Natural killer cell treated with Interleukin-12 subunit alpha and Interleukin-12 subunit beta and Interleukin-15 and Interleukin-18, amount 100 ng/mL, for 72 hours (primary cell): ENCODE results near the gene SEL1L3. TPM values are rescaled to one million over a fixed set of nuclear protein-coding genes. Genes with fewer than 3 reads are reported as not detected.
A peak's percentile ranks its signal among the peaks of the same experiment; 100 is the strongest.

ENCODE experiments used
- ATAC-seq, 2 donors: fragments of 150-1000 bp; cut with Tn5 transposase in 1 of 2; sonication (Bioruptor Pico), chemical (Tn5 transposase) in 1 of 2; 2 replicates each; pipeline ENCODE4 v1.10.0; 2021
- DNase-seq: peaks from one replicate; pipeline ENCODE4 v3.0.0; 2022; ENCODE audit warnings: low spot score
- H3K27ac Mint-ChIP-seq, 2 donors: 1 replicate in 1 of 2; 2 replicates in 1 of 2; pipeline ENCODE4 v1.8.0; 2022; ENCODE audit warnings: mixed read lengths in 2 of 2, mild to moderate bottlenecking in 1 of 2, moderate library complexity in 1 of 2
- H3K27me3 Mint-ChIP-seq, 2 donors: 1 replicate in 1 of 2; 2 replicates in 1 of 2; pipeline ENCODE4 v1.8.0; 2022; ENCODE audit warnings: mixed read lengths in 2 of 2
- H3K36me3 Mint-ChIP-seq: one replicate; pipeline ENCODE4 v1.8.0; 2022; ENCODE audit warnings: mixed read lengths
- H3K4me1 Mint-ChIP-seq, 2 donors: 1 replicate in 1 of 2; 2 replicates in 1 of 2; pipeline ENCODE4 v1.8.0; 2022; ENCODE audit warnings: low read depth in 2 of 2, mixed read lengths in 2 of 2, mild to moderate bottlenecking in 1 of 2
- H3K4me3 Mint-ChIP-seq: one replicate; pipeline ENCODE4 v1.8.0; 2022; ENCODE audit warnings: mixed read lengths
- H3K9me3 Mint-ChIP-seq: 2 replicates; pipeline ENCODE4 v1.8.0; 2022; ENCODE audit warnings: mixed read lengths
- total RNA-seq, 2 donors: library from RNA; stranded (reverse); gene quantifications; one replicate each; pipeline ENCODE4 v1.2.3, GENCODE V29; 2022

SEL1L3 gene
- total RNA-seq, 2 donors from 2014 or later: 35.0 to 54.4 TPM

- no peaks in the 10 kb centered on the region for H3K27me3 Mint-ChIP-seq
- no peaks in the 10 kb centered on the region for H3K9me3 Mint-ChIP-seq
- H3K27ac Mint-ChIP-seq: peak overlapping the region; percentile 37 to 73
- H3K4me3 Mint-ChIP-seq: no peak overlapping the region
- no peak for DNase-seq
- peaks cover 11% of the 10 kb centered on the region for H3K36me3 Mint-ChIP-seq
- H3K4me1 Mint-ChIP-seq: peaks cover 29 to 41% of the 10 kb centered on the region in 2 donors
- no peak for ATAC-seq
These were observed 28.2 kb downstream of the SEL1L3 start for GRCh38 chr4:25834411-25835107.

- no peak for DNase-seq
- H3K27me3 Mint-ChIP-seq: no peaks in the 10 kb centered on the region
- no peaks in the 10 kb centered on the region for H3K9me3 Mint-ChIP-seq
- peaks cover 27 to 29% of the 10 kb centered on the region in 2 donors for H3K4me1 Mint-ChIP-seq
- ATAC-seq: no peak
- H3K27ac Mint-ChIP-seq: no peak overlapping the region
- H3K36me3 Mint-ChIP-seq: peaks cover 13% of the 10 kb centered on the region
- H3K4me3 Mint-ChIP-seq: no peak overlapping the region
These were observed 32.2 kb downstream of the SEL1L3 start for GRCh38 chr4:25830548-25830947.

GRCh38 chr4:25827897-25828296 lies 34.9 kb downstream of the SEL1L3 start:
- ATAC-seq (no peak), DNase-seq (no peak)
- Mint-ChIP-seq H3K27ac (no peak overlapping the region), H3K4me1 (peaks cover 16 to 17% of the 10 kb centered on the region in 2 donors), H3K9me3 (no peaks in the 10 kb centered on the region), H3K27me3 (no peaks in the 10 kb centered on the region), H3K36me3 (peaks cover 13% of the 10 kb centered on the region), H3K4me3 (no peak overlapping the region)

GRCh38 chr4:25827373-25827772 lies 35.4 kb downstream of the SEL1L3 start:
- H3K4me1 Mint-ChIP-seq: peaks cover 16% of the 10 kb centered on the region in 2 donors
- H3K27ac Mint-ChIP-seq: no peak overlapping the region
- H3K27me3 Mint-ChIP-seq: no peaks in the 10 kb centered on the region
- DNase-seq (no peak), ATAC-seq (no peak)
- H3K9me3 Mint-ChIP-seq: no peaks in the 10 kb centered on the region
- H3K36me3 Mint-ChIP-seq: peaks cover 14% of the 10 kb centered on the region
- no peak overlapping the region for H3K4me3 Mint-ChIP-seq

GRCh38 chr4:25826074-25826752 lies 36.6 kb downstream of the SEL1L3 start:
- Mint-ChIP-seq H3K4me3 (no peak overlapping the region), H3K27ac (peak overlapping the region in 1 of 2 donors; percentile 24), H3K36me3 (peaks cover 10% of the 10 kb centered on the region), H3K4me1 (peaks cover 11 to 12% of the 10 kb centered on the region in 2 donors), H3K27me3 (no peaks in the 10 kb centered on the region), H3K9me3 (no peaks in the 10 kb centered on the region)
- ATAC-seq (no peak), DNase-seq (no peak)

- Mint-ChIP-seq H3K27ac (no peak overlapping the region), H3K27me3 (no peaks in the 10 kb centered on the region), H3K4me1 (no peaks in the 10 kb centered on the region), H3K4me3 (no peak overlapping the region), H3K36me3 (peaks cover 16% of the 10 kb centered on the region), H3K9me3 (no peaks in the 10 kb centered on the region)
- ATAC-seq (no peak), DNase-seq (no peak)
These were observed 39.2 kb downstream of the SEL1L3 start for GRCh38 chr4:25823632-25824031.

GRCh38 chr4:25821899-25822298 lies 40.9 kb downstream of the SEL1L3 start:
- peaks cover 16% of the 10 kb centered on the region for H3K36me3 Mint-ChIP-seq
- no peak for ATAC-seq
- H3K27ac Mint-ChIP-seq: no peak overlapping the region

GRCh38 chr4:25821267-25821666 lies 41.5 kb downstream of the SEL1L3 start:
- no peak for ATAC-seq
- H3K36me3 Mint-ChIP-seq: peaks cover 20% of the 10 kb centered on the region
- no peaks in the 10 kb centered on the region for H3K27me3 Mint-ChIP-seq
- no peak overlapping the region for H3K4me3 Mint-ChIP-seq
- peaks cover 0 to 4% of the 10 kb centered on the region in 2 donors for H3K4me1 Mint-ChIP-seq
- H3K9me3 Mint-ChIP-seq: no peaks in the 10 kb centered on the region
- H3K27ac Mint-ChIP-seq: no peak overlapping the region
- no peak for DNase-seq

More at GRCh38 chr4:25821899-25822298, 40.9 kb downstream of the SEL1L3 start:
- Mint-ChIP-seq H3K4me1 (no peaks in the 10 kb centered on the region), H3K4me3 (no peak overlapping the region), H3K9me3 (no peaks in the 10 kb centered on the region), H3K27me3 (no peaks in the 10 kb centered on the region)
- DNase-seq: no peak

GRCh38 chr4:25818876-25819275 lies 43.9 kb downstream of the SEL1L3 start:
- no peaks in the 10 kb centered on the region for H3K9me3 Mint-ChIP-seq
- no peak overlapping the region for H3K4me3 Mint-ChIP-seq
- DNase-seq: no peak
- no peak overlapping the region for H3K27ac Mint-ChIP-seq
- no peaks in the 10 kb centered on the region for H3K27me3 Mint-ChIP-seq
- ATAC-seq: no peak
- H3K4me1 Mint-ChIP-seq: peaks cover 0 to 5% of the 10 kb centered on the region in 2 donors
- peaks cover 26% of the 10 kb centered on the region for H3K36me3 Mint-ChIP-seq

GRCh38 chr4:25818371-25818871 lies 44.4 kb downstream of the SEL1L3 start:
- H3K36me3 Mint-ChIP-seq: peaks cover 30% of the 10 kb centered on the region
- H3K9me3 Mint-ChIP-seq: no peaks in the 10 kb centered on the region
- no peaks in the 10 kb centered on the region for H3K27me3 Mint-ChIP-seq
- H3K4me1 Mint-ChIP-seq: peaks cover 0 to 5% of the 10 kb centered on the region in 2 donors
- ATAC-seq (no peak), DNase-seq (no peak)
- H3K4me3 Mint-ChIP-seq: no peak overlapping the region
- H3K27ac Mint-ChIP-seq: no peak overlapping the region

GRCh38 chr4:25817059-25817681 lies 45.6 kb downstream of the SEL1L3 start:
- Mint-ChIP-seq H3K36me3 (peaks cover 30% of the 10 kb centered on the region), H3K27me3 (no peaks in the 10 kb centered on the region), H3K9me3 (no peaks in the 10 kb centered on the region), H3K27ac (no peak overlapping the region), H3K4me3 (no peak overlapping the region), H3K4me1 (peaks cover 0 to 5% of the 10 kb centered on the region in 2 donors)
- ATAC-seq (no peak), DNase-seq (no peak)

GRCh38 chr4:25816591-25817058 lies 46.2 kb downstream of the SEL1L3 start:
- Mint-ChIP-seq H3K4me3 (no peak overlapping the region), H3K36me3 (peaks cover 30% of the 10 kb centered on the region), H3K27me3 (no peaks in the 10 kb centered on the region), H3K27ac (no peak overlapping the region), H3K9me3 (no peaks in the 10 kb centered on the region), H3K4me1 (peaks cover 0 to 5% of the 10 kb centered on the region in 2 donors)
- DNase-seq (no peak), ATAC-seq (no peak)

- Mint-ChIP-seq H3K36me3 (peaks cover 30% of the 10 kb centered on the region), H3K4me3 (no peak overlapping the region)
These were observed 47.2 kb downstream of the SEL1L3 start for GRCh38 chr4:25815586-25815985.

More at GRCh38 chr4:25815586-25815985, 47.2 kb downstream of the SEL1L3 start:
- no peaks in the 10 kb centered on the region for H3K27me3 Mint-ChIP-seq
- DNase-seq (no peak), ATAC-seq (no peak)
- H3K9me3 Mint-ChIP-seq: no peaks in the 10 kb centered on the region
- H3K27ac Mint-ChIP-seq: no peak overlapping the region
- H3K4me1 Mint-ChIP-seq: peaks cover 0 to 5% of the 10 kb centered on the region in 2 donors
